OCI-LY7 (cell line): ENCODE measurements around the gene FOLR2. TPM values are rescaled to one million over a fixed set of nuclear protein-coding genes. Genes with fewer than 3 reads are reported as not detected.
"Not testable (repeated sequence)": the region's sequence is repeated elsewhere in the genome, so short reads cannot be mapped to it uniquely, and the experiment has no call there.

ENCODE experiments used
- BruUV-seq: library from RNA; stranded (reverse); fragments of 400-500 nt; replicated peaks from 2 replicates; lab custom pipeline; 2021; lab: Mats Ljungman, UMichigan
- CTCF ChIA-PET: fragments of 300-600 bp; sonication (Branson Sonifier 250); formaldehyde crosslinking; loops from one replicate; lab custom pipeline; 2022; ENCODE audit warnings: antibody characterized with exemption; ENCODE audit not compliant: unreplicated experiment; lab: Charles Lee
- POLR2A ChIA-PET: fragments of 300-600 bp; sonication (Branson Sonifier 250); formaldehyde crosslinking; loops from one replicate; lab custom pipeline; 2022; ENCODE audit warnings: antibody characterized with exemption; lab: Charles Lee
- DNase-seq: peaks from one replicate; pipeline ENCODE4 v3.0.0-alpha.2; 2015; ENCODE audit warnings: low spot score
- H2AFZ ChIP-seq: fragments of 200-600 bp; sonication (generic), shearing (Covaris generic); 2 replicates; pipeline ENCODE4 v1.6.1; 2014; ENCODE audit warnings: mild to moderate bottlenecking, antibody characterized with exemption, low read length, moderate library complexity
- H3K27ac ChIP-seq: fragments of 200-600 bp; sonication (generic); 2 replicates; pipeline ENCODE4 v1.5.1; 2014; ENCODE audit warnings: mixed run types, low read depth, mild to moderate bottlenecking, moderate library complexity, low read length, inconsistent platforms; ENCODE audit not compliant: poor library complexity, severe bottlenecking
- H3K36me3 ChIP-seq: fragments of 200-600 bp; sonication (generic); 2 replicates; pipeline ENCODE4 v1.6.1; 2014; ENCODE audit warnings: mild to moderate bottlenecking, antibody characterized with exemption, low read length, moderate library complexity, mixed read lengths; ENCODE audit not compliant: insufficient read depth
- H3K4me1 ChIP-seq: fragments of 200-600 bp; sonication (generic); 2 replicates; pipeline ENCODE4 v1.5.1; 2014; ENCODE audit warnings: mild to moderate bottlenecking, low read length; ENCODE audit not compliant: insufficient read depth, poor library complexity, severe bottlenecking
- H3K4me2 ChIP-seq: fragments of 200-600 bp; sonication (generic); 2 replicates; pipeline ENCODE4 v1.6.1; 2014; ENCODE audit warnings: mild to moderate bottlenecking, low read length
- H3K4me3 ChIP-seq: fragments of 200-600 bp; sonication (generic); 2 replicates; pipeline ENCODE4 v1.5.1; 2014; ENCODE audit warnings: mild to moderate bottlenecking, low read depth, low read length; ENCODE audit not compliant: poor library complexity, severe bottlenecking
- H3K79me2 ChIP-seq: fragments of 200-600 bp; sonication (generic); 2 replicates; pipeline ENCODE4 v1.6.1; 2016; ENCODE audit warnings: low read depth, mild to moderate bottlenecking, low read length, moderate library complexity, mixed read lengths; ENCODE audit not compliant: insufficient read depth
- H3K9me2 ChIP-seq: fragments of 200-600 bp; sonication (generic); 2 replicates; pipeline ENCODE4 v1.6.1; 2016; ENCODE audit warnings: mild to moderate bottlenecking, low read length, mixed read lengths; ENCODE audit not compliant: insufficient read depth
- H3K9me3 ChIP-seq: fragments of 200-600 bp; sonication (generic); 2 replicates; pipeline ENCODE4 v1.6.1; 2014; ENCODE audit warnings: mild to moderate bottlenecking, mixed run types, low read length, mixed read lengths
- H4K20me1 ChIP-seq: fragments of 200-600 bp; sonication (generic); 2 replicates; pipeline ENCODE4 v1.6.1; 2014; ENCODE audit warnings: mild to moderate bottlenecking, antibody characterized with exemption, low read length, moderate library complexity, mixed read lengths; ENCODE audit not compliant: insufficient read depth
- CTCF ChIP-seq: fragments of 200-600 bp; sonication (generic); conservative IDR thresholded peaks from 2 replicates; pipeline ENCODE4 v1.5.1; 2014; ENCODE audit warnings: mild to moderate bottlenecking, antibody characterized with exemption, low read length, moderate library complexity, mixed read lengths
- EZH2phosphoT487 ChIP-seq: fragments of 200-600 bp; sonication (generic); IDR thresholded peaks from 2 replicates; pipeline ENCODE4 v1.6.1; 2018; ENCODE audit warnings: low read depth, borderline replicate concordance, mild to moderate bottlenecking, mixed run types, antibody characterized with exemption, low read length, moderate library complexity, mixed read lengths
- intact Hi-C: fragments of 100-400 bp; cut with micrococcal nuclease; formaldehyde crosslinking; loops from one replicate; pipeline ENCODE4 v1.10.0; 2022; ENCODE audit not compliant: unreplicated experiment
- total RNA-seq, 2 experiments: library from RNA; depleted of rRNA in 1 of 2; stranded (reverse); fragments of >200 nt in 1 of 2; shearing (Covaris generic) in 1 of 2; gene quantifications; 2 replicates each; pipeline ENCODE4 v1.2.3, GENCODE V29; 2014 to 2022

Gene FOLR2
- total RNA-seq, 2 experiments from 2014 or later, result 12.8 to 14.4 TPM

GRCh38 chr11:72190631-72191071 is 25.9 kb upstream of the FOLR2 start:
- Histone ChIP-seq H3K36me3 (no peaks in the 10 kb centered on the region), H3K27ac (no peak overlapping the region), H4K20me1 (no peaks in the 10 kb centered on the region), H3K4me1 (no peaks in the 10 kb centered on the region), H3K4me2 (no peak overlapping the region), H3K4me3 (no peak overlapping the region), H2AFZ (no peak overlapping the region), H3K79me2 (no peaks in the 10 kb centered on the region), H3K9me3 (no peaks in the 10 kb centered on the region), H3K9me2 (no peaks in the 10 kb centered on the region)
- ChIA-PET POLR2A (interaction anchor here (0.7 kb wide), 1 partner anchor 217 kb away, joined by 5 read pairs; no protein-coding TSS in a partner anchor), CTCF (interaction anchor here (0.6 kb wide), 1 partner anchor 165 kb away, joined by 3 read pairs; no protein-coding TSS in a partner anchor)
- TF ChIP-seq EZH2phosphoT487, result no peak
- no peak for TF ChIP-seq CTCF
- intact Hi-C loops, result no loop called here
- no peak for DNase-seq
- no TSS peak for BruUV-seq

GRCh38 chr11:72191961-72192381 is 24.6 kb upstream of the FOLR2 start, which contains the start of gene FOLR1:
TSS of gene FOLR1 (plus strand) at chr11:72192140. CDS start at chr11:72192174, 34 bp downstream.
- intact Hi-C loops, result no loop called here
- H3K9me2 ChIP-seq, result no peaks in the 10 kb centered on the region
- no peaks in the 10 kb centered on the region for H4K20me1 ChIP-seq
- POLR2A ChIA-PET, result no interaction called here
- CTCF ChIA-PET, result interaction anchor here (0.6 kb wide), 1 partner anchor 255 kb away, joined by 3 read pairs; no protein-coding TSS in a partner anchor
- H2AFZ ChIP-seq, result no peak within 1 kb of the TSS
- DNase-seq, result no peak
- H3K4me2 ChIP-seq, result no peak within 1 kb of the TSS
- no peaks in the 10 kb centered on the region for H3K4me1 ChIP-seq
- H3K27ac ChIP-seq, result no peak within 1 kb of the TSS
- no TSS peak for BruUV-seq
- no peak within 1 kb of the TSS for H3K4me3 ChIP-seq
- H3K79me2 ChIP-seq, result no peaks in the 10 kb centered on the region
- H3K9me3 ChIP-seq, result no peaks in the 10 kb centered on the region
- H3K36me3 ChIP-seq, result no peaks in the 10 kb centered on the region
- TF ChIP-seq EZH2phosphoT487 (no peak), CTCF (no peak)

- Histone ChIP-seq H3K9me2 (no peaks in the 10 kb centered on the region), H3K4me2 (no peak overlapping the region), H3K9me3 (no peaks in the 10 kb centered on the region), H3K4me1 (no peaks in the 10 kb centered on the region), H2AFZ (no peak overlapping the region), H3K27ac (no peak overlapping the region), H3K79me2 (no peaks in the 10 kb centered on the region), H4K20me1 (no peaks in the 10 kb centered on the region), H3K36me3 (no peaks in the 10 kb centered on the region), H3K4me3 (no peak overlapping the region)
- no peak for TF ChIP-seq CTCF
- TF ChIP-seq EZH2phosphoT487, result no peak
- ChIA-PET POLR2A (no interaction called here), CTCF (no interaction called here)
- intact Hi-C loops, result no loop called here
- no peak for DNase-seq
- BruUV-seq, result no TSS peak
These were observed 20.9 kb upstream of the FOLR2 start for GRCh38 chr11:72195518-72196270.

- H3K27ac ChIP-seq, H3K36me3 ChIP-seq, BruUV-seq, H2AFZ ChIP-seq, H3K4me3 ChIP-seq, CTCF ChIA-PET, POLR2A ChIA-PET, H3K9me3 ChIP-seq, H3K9me2 ChIP-seq, H3K79me2 ChIP-seq, intact Hi-C loops, H3K4me2 ChIP-seq, H3K4me1 ChIP-seq, H4K20me1 ChIP-seq, DNase-seq: not testable (repeated sequence)
These were observed 15.1 kb upstream of the FOLR2 start for GRCh38 chr11:72201445-72201844.
